ENCODE measurements around the gene VARS2.

The VARS2 gene

DNA sequence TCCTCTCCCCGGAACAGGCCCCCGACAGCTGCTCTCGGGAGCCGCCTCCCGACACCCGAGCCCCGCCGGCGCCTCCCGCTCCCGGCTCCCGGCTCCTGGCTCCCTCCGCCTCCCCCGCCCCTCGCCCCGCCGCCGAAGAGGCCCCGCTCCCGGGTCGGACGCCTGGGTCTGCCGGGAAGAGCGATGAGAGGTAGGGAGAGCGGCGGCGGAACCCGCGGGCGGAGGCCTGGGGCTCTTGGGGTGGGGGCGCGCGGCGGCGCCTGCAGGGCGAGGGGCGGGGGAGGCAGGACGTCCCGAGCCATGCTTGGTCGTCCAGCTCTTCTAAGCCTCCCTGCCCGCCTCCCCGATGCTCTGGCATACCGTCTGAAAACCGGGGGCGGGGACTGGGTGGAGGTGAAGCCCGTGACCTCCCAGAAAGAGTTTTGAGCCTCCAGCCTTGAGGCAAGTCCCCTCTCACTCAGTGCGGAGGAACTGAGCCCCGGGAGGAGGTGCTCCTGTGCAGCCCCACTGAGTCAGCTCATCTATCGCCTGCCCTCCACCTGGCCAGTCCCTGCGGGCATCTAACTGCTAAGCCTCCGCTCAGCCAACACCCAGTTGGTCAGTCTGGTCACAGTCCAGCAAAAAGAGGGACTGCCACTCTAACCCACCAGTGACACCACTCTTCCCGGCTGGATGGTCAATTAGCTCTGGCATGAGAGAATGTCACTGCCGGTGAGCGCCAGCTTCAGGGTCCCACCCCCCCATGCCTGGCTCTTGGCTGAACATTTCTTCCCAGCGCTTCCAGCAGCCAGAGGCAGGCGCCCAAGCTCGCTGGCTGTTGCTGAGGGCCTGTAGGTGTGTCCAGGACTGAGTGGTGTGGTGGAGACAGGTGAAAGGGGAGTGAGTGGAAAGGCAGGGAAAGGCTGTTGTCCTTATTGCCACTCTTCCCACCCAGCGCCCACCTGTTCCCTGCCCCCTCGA lies 29.2 kb upstream of the VARS2 start:
- DNase-seq, result peak; percentile 74

DNA sequence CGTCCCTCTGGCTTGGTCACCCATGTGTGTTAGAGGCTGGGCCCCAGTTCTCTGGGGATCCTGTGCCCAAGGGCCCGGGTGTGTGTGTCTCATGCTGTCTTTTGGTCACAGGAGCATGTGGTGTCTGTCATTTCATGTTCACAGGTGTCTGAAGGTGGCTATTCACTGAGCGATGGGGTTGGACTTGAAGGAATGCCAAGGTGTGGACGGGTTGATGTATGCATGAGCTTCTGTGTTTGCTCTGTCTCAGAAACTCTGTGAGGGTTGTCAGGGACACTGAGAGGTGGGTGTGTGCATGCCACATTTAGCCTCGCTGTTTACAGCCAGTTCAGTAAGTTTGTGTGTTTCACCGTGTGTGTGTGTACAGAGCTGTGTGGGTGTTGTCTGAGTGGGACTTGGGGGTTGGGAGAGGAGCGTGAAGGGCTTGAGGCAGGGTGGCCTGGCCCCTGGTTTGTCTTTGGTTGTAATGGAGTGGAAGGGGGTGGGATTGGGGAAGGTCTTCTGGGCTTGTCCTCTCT lies 28.5 kb upstream of the VARS2 start:
- DNase-seq, result no peak

GRCh38 chr6:30885999-30886896 lies 27.8 kb upstream of the VARS2 start:
- DNase-seq, result peak; percentile 93

GRCh38 chr6:30886897-30887255 lies 27.2 kb upstream of the VARS2 start:
- DNase-seq, result no peak

DNA sequence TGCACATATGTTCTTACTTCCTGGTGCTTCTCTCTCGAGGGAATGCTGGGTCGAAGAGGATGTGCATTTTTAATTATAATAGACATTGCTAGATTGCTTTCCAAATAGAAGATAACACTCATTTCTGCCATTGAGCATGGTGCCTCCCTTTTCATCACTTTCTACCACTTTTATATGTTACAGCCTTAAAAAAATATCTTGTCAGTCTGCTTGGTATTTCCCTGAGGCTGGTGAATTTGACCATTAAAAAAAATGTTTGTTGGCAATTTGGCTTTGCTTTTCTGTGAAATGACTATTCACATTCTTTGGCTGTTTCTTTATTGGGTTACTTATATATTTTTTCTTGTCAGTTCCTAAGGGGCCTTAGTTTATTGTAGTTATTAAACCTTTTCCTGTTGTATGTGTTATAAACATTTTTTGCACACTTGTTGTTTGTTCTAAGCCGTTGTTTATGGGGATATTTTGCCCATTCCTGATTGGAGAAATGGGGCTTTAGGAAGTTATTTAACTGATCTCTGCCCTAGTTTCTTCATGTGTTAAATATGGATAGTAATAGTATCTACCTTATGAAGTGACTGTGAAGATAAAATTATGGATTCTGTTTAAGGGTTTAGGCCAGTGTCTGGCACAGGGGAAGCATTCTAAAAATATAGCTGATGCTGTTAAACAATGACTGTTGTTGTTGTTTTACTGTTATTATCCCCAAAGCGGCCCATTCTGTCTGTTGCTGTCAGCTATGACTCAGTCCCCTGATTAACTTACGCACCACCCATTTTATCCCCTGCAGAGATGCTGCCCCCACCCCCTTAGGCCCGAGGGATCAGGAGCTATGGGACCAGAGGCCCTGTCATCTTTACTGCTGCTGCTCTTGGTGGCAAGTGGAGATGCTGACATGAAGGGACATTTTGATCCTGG lies 25.9 kb upstream of the VARS2 start:
- no peak for DNase-seq

DNA sequence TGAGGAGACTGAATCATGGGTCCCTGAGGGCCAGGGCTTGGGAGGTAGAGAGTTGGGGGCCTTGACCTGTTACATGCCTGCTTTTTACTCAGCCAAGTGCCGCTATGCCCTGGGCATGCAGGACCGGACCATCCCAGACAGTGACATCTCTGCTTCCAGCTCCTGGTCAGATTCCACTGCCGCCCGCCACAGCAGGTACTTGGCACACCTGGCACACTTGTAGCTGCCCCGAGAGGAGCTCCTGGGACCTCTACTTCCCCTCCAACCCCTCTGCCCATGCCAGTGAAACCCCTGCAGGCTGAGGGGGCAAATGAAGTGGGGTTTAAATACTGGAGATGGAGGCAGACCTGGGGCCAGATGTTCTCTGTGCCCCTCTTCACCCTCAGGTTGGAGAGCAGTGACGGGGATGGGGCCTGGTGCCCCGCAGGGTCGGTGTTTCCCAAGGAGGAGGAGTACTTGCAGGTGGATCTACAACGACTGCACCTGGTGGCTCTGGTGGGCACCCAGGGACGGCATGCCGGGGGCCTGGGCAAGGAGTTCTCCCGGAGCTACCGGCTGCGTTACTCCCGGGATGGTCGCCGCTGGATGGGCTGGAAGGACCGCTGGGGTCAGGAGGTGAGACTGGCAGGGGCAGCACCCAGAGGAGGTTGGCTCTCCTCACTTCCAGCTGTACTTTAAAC lies 25.1 kb upstream of the VARS2 start:
- DNase-seq, result no peak

DNA sequence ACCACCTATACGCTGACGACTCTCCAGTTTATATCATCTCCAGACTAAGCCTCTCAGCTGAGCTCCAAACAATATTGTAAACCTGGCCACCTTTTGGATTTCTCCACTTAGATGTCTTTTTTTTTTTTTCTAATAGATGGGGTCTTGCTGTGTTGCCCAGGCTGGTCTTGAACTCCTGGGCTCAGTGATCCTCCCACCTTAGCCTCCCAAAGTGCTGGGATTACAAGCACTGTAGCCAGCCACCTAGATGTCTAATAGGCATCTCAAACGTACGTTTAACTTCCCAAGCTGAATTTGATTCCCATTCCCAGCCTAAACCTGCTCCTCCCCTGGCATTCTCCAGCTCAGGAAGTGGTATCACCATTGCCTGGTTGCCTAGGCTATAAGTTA lies 24.5 kb upstream of the VARS2 start:
- no peak for DNase-seq

DNA sequence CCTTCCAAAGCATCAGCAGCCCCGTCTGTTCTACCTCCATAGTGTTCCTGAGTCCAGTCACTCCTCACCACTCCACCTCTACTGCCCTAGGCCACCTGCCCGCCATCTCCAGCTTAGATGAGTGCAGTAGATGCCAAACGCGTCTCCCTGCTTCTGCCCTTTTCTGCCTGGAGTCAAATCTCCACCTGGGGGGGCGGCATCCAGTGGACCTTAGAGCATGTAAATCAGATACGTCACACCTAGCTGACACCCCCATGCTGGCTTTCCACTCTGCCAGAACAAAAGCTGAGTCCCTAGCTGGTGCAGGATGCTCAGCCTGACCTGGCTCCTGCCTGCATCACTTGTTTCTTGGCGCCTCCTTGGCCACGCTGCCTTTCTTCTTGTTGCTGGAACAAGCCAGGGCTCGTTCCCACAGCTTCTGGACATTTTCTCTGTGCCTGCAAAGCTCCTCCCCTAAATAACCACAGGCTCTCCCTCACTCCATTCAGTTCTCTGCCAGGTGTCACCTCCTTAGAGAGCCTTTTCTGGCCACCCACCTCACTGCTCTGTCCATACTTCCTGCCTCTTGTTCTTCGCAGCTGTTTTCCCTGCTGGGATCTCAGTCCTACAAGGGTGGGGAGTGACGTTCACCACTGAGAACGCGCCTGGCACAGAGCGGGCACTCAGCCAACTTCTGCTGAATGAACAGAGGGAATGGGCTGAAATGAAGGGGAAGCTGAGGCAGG lies 24.0 kb upstream of the VARS2 start:
- DNase-seq, result no peak

DNA sequence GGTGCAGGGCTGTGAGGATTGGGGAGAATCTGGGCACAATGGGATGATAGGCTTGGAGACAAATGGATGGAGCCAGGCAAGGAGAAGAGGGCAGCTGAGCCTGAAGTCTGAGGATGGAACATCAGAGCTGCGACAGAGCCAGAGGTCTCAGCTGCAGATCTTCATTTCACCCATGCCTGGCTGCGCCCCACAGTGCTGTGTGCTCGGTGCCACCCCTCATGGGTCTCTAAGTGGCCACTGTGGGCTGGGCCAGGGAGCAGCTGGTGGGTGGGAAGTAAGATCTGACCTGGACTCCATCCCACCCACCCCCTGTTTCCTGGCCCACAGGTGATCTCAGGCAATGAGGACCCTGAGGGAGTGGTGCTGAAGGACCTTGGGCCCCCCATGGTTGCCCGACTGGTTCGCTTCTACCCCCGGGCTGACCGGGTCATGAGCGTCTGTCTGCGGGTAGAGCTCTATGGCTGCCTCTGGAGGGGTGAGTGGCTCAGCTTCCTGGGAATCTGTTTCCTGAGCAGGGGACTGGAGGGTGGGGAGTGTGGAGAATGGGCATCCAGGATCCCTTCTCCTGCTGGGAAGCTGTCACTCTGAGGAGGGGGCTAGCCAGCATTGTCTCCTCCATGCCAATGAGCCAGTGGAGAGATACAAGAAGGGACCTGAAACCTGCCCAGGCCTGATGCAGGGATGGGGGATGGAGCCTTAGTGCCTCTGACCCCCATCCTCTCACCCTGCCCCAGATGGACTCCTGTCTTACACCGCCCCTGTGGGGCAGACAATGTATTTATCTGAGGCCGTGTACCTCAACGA lies 23.2 kb upstream of the VARS2 start:
- DNase-seq, result no peak

GRCh38 chr6:30891450-30891723 lies 22.7 kb upstream of the VARS2 start:
- DNase-seq, result no peak

DNA sequence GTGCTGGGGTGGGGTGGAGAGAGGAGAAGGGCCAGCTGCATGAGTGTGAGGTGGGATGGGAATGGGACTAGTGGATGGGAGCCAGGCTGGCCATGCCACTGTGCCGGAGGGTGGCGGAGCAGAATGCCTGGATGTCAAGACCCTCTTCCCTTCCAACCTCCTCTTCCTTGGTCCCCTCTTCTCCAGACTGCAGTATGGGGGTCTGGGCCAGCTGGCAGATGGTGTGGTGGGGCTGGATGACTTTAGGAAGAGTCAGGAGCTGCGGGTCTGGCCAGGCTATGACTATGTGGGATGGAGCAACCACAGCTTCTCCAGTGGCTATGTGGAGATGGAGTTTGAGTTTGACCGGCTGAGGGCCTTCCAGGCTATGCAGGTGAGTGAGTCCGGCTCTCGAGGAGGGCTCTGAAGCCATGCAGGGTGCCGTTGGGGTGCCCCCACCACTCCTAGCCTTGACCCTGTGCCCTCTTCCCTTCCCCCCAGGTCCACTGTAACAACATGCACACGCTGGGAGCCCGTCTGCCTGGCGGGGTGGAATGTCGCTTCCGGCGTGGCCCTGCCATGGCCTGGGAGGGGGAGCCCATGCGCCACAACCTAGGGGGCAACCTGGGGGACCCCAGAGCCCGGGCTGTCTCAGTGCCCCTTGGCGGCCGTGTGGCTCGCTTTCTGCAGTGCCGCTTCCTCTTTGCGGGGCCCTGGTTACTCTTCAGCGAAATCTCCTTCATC lies 22.1 kb upstream of the VARS2 start:
- no peak for DNase-seq

DNA sequence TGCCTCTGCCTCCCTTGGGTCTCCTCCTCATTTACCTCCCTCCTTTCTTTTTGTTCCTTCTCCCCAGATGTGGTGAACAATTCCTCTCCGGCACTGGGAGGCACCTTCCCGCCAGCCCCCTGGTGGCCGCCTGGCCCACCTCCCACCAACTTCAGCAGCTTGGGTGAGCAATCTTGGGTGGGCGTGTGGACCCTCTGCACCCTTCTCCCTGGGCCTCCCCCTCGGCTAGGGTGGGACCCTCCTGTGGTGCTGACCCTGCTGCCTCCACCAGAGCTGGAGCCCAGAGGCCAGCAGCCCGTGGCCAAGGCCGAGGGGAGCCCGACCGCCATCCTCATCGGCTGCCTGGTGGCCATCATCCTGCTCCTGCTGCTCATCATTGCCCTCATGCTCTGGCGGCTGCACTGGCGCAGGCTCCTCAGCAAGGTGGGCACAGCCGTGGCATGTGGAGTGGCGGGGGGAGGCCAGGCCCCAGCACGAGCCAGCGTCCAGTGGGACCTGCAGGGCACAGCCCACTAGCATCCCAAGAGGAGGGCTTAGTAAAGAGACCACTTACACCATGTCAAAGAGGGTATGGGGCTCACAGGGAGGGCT lies 20.9 kb upstream of the VARS2 start:
- DNase-seq, result no peak

GRCh38 chr6:30893666-30894065 lies 20.4 kb upstream of the VARS2 start:
- DNase-seq, result no peak

GRCh38 chr6:30894381-30894780 lies 19.7 kb upstream of the VARS2 start:
- no peak for DNase-seq

GRCh38 chr6:30894935-30895334 lies 19.1 kb upstream of the VARS2 start:
- no peak for DNase-seq

GRCh38 chr6:30895343-30895742 lies 18.7 kb upstream of the VARS2 start:
- DNase-seq, result no peak

- no peak for DNase-seq
Observed at GRCh38 chr6:30896541-30896940, 17.5 kb upstream of the VARS2 start.

DNA sequence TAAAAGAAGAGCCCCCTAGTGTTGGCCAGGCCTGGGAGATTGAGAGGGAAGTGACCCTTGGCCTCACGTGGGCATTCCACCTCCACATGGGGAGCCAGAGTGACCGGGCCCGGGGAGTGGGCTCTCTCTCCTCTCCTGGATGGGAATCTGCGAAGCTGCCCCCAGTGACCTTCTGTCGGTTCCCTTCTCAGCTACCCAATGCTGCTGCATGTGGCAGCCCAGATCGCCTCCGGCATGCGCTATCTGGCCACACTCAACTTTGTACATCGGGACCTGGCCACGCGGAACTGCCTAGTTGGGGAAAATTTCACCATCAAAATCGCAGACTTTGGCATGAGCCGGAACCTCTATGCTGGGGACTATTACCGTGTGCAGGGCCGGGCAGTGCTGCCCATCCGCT lies 16.2 kb upstream of the VARS2 start:
- no peak for DNase-seq

- DNase-seq, result no peak
Observed at GRCh38 chr6:30898750-30899360, 15.2 kb upstream of the VARS2 start.

Measured in retina (tissue), 1 donor.